ENCODE measurements around the gene FHOD3.

DNA sequence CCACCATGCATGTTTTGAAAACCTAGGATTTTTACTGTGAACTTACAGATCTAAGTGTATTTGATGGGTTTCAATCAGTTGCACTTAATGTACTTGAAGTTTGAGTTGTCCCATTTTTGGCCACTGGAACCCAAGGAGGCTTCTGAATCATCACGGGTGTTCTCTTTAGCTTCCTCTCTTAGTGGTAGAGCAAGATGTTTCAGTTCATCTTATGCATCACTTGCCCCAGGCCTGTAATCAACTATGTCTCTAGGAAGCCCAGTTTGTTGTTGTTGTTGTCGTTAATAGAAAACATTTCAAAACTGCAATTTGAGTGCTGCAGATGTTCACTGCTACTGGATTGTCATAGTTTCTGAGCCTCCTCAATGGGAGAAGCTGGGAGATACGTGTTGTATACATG lies 97.0 kb downstream of the FHOD3 start:
- no peak for TF ChIP-seq POLR2AphosphoS5 (IDR thresholded peaks at IDR 0.05; ENCODE audit: low read depth, low read length)
- TF ChIP-seq, protein P1, sequence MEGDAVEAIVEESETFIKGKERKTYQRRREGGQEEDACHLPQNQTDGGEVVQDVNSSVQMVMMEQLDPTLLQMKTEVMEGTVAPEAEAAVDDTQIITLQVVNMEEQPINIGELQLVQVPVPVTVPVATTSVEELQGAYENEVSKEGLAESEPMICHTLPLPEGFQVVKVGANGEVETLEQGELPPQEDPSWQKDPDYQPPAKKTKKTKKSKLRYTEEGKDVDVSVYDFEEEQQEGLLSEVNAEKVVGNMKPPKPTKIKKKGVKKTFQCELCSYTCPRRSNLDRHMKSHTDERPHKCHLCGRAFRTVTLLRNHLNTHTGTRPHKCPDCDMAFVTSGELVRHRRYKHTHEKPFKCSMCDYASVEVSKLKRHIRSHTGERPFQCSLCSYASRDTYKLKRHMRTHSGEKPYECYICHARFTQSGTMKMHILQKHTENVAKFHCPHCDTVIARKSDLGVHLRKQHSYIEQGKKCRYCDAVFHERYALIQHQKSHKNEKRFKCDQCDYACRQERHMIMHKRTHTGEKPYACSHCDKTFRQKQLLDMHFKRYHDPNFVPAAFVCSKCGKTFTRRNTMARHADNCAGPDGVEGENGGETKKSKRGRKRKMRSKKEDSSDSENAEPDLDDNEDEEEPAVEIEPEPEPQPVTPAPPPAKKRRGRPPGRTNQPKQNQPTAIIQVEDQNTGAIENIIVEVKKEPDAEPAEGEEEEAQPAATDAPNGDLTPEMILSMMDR (IDR thresholded peaks at IDR 0.05), result no peak
- TF ChIP-seq, protein P2, sequence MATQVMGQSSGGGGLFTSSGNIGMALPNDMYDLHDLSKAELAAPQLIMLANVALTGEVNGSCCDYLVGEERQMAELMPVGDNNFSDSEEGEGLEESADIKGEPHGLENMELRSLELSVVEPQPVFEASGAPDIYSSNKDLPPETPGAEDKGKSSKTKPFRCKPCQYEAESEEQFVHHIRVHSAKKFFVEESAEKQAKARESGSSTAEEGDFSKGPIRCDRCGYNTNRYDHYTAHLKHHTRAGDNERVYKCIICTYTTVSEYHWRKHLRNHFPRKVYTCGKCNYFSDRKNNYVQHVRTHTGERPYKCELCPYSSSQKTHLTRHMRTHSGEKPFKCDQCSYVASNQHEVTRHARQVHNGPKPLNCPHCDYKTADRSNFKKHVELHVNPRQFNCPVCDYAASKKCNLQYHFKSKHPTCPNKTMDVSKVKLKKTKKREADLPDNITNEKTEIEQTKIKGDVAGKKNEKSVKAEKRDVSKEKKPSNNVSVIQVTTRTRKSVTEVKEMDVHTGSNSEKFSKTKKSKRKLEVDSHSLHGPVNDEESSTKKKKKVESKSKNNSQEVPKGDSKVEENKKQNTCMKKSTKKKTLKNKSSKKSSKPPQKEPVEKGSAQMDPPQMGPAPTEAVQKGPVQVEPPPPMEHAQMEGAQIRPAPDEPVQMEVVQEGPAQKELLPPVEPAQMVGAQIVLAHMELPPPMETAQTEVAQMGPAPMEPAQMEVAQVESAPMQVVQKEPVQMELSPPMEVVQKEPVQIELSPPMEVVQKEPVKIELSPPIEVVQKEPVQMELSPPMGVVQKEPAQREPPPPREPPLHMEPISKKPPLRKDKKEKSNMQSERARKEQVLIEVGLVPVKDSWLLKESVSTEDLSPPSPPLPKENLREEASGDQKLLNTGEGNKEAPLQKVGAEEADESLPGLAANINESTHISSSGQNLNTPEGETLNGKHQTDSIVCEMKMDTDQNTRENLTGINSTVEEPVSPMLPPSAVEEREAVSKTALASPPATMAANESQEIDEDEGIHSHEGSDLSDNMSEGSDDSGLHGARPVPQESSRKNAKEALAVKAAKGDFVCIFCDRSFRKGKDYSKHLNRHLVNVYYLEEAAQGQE (IDR thresholded peaks at IDR 0.05; ENCODE audit: insufficient read depth in 1 of 2, low read depth in 2 of 2, low read length in 1 of 2), result no peak
- TF ChIP-seq SIN3A (IDR thresholded peaks at IDR 0.05; ENCODE audit: borderline replicate concordance, insufficient read depth, low read depth, low read length), result no peak

Data from Panc1 (cell line).